GM19463 (cell line): Measurements from ENCODE around the gene RANBP9.

Experiments
- ATAC-seq: cut with Tn5 transposase; IDR thresholded peaks from one replicate; pipeline ENCODE4 v1.9.1; 2021; ENCODE audit warnings: mild to moderate bottlenecking, moderate library complexity; ENCODE audit not compliant: unreplicated experiment

RANBP9 gene

DNA sequence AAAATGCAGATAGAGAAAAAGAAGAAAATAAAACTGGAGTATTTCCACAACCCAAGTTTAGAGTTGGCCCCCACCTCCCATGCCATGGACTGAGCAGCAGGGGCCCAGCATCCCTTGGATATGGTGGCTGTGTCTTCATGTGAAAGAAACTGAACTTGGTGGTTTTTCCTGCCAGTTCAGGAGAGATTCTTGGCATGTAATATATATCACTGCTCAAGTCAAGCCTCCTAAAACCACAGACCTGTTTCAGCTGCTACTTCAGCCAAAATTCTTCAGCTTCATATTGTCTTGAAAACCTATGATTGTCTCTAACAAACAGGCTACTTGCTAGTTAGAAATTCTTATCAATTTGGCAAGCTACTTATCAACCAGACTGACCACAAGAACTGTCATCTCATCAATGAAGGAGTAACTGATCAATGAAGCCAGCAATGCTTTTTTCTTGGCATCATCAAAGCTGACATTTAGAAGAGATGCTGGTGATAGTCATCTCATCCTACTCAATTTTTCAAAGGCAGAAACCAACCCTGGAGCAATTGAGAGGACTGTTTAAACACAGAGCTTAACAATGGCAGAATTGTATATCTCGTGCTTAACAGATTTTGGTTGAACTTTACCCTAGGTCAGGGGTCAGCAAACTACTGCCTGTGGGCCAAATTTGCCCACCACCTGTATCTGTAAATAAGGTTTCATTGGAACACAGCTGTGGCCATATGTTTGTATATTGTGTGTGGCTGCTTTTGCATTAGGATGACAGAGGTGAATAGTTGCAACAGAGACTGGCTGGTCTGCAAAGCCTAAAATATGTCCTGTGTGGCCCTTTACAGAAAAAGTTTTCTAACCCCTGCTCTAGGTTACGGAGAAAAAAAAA lies 106.9 kb downstream of the RANBP9 start:
- no peak for ATAC-seq

DNA sequence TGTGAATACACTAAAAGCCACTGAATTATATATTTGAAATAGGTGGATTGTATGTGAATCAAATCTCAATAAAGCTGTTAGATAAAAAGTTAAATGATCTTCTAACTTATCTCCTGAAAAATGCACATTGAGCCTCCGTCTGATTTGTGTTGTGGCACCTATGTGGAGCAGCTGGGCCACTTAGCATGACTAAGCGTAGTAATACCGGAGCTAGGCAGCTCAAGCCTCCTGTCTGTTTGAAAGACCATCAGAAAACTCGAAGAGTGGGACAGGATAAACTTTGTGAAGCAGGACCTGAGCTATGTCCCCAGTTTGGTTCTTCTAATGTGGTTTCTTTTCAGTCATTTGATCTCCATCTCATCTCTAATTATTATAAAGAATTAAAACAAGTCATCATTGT lies 107.5 kb downstream of the RANBP9 start:
- no peak for ATAC-seq

DNA sequence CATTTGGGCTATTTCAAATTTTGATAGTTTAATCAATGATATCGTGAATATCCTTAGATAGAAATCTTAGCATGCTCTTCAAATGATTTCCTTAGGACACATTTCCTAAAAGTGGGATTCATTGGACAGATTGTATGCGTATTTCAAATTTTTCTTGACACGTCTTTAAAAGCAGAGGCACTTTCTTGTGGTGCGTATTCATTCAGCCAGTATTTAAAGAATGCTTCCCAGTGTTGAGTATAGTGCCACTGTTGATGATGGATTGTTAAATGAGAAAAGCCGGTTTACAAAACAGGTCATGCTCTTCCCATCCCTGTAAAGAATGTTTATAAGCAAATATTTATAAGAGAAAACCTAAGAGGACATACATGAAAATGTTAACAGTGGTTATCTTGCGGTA lies 111.6 kb downstream of the RANBP9 start:
- ATAC-seq = no peak

DNA sequence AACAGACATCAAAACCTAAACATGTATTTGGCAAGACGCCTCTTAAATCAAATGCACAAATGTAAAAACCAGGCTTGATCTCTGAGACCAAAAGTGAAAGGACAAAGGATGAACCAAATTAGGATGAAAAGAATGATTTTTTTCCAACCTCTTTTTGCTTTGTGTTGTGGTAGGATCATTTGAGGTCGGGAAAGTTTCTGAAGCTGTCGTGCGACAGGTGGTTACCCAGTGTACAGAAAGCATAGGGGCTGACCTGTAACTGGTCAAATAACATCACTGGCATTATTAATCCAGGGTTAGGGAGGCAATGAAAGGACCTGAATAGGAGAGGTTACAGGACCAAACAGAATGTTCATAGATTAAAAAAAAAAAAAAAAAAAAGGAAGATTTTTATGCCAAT lies 114.6 kb downstream of the RANBP9 start:
- ATAC-seq = no peak

DNA sequence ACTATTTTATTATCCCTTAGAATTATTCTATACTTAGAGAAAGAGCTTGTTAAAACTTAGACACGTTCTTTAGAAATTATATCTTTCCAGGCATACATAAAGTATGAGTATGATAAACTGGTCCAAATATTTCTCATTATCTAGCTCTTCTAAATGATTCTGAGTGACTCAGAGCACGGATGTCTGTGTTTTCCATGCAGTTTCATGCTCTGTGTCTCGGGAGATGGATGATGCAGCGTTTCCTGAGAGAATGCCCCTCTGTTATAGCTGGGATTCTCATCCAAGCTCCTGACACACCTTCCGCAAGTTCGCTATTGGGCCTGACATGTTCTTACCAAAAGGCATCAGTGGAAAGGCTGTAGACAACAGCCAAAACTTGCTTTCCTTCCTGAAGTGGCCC lies 117.9 kb downstream of the RANBP9 start:
- no peak for ATAC-seq

DNA sequence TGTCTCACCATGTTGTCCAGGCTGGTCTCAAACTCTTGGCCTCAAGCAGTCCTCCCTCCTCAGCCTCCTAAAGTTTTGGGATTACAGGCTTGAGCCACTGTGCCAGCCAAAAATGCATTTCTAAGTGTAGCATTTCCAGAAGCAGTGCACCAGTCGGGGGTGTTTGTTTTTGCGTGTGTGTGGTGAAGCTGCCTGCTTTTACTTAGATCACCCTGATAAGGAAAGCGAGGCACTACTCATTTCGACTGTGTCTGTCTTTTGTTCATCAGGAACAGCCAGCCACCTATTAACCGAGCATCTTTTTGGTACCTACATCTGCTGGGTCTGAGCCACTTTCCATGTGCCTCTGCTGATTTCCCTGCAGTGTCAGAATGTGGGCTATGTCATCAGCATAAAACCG lies 118.5 kb downstream of the RANBP9 start:
- no peak for ATAC-seq

DNA sequence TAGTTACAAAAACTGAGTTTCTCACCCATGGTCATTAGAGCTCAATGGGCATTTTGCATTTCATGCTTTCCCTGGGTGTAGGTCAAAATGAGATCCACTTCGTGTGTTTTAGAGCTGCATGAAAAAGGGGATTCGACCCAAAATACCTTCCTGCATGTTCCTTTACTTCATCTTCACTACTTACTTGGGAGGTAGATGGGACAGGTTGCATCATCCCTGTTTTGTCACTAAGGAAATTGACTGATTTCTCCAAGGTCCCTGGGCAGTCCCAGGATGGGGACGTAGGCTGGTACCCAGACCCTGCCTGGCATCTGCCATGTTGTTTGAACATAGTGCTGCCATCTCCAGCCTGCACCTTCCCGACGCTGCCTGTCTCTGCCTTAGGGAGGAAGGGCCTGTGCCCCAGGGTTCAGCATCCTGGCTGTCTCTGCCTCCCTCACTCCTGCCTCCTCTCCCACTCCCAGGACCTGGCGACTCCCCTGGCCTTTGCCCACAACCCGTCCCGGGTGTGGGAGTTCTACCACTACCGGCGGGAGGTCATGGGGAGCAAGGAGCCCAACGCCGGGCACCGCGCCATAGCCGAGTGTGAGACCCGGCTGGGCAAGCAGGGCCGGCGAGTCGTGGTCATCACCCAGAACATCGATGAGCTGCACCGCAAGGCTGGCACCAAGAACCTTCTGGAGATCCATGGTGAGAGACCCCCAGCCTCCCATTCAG lies 120.3 kb downstream of the RANBP9 start:
- ATAC-seq = no peak

DNA sequence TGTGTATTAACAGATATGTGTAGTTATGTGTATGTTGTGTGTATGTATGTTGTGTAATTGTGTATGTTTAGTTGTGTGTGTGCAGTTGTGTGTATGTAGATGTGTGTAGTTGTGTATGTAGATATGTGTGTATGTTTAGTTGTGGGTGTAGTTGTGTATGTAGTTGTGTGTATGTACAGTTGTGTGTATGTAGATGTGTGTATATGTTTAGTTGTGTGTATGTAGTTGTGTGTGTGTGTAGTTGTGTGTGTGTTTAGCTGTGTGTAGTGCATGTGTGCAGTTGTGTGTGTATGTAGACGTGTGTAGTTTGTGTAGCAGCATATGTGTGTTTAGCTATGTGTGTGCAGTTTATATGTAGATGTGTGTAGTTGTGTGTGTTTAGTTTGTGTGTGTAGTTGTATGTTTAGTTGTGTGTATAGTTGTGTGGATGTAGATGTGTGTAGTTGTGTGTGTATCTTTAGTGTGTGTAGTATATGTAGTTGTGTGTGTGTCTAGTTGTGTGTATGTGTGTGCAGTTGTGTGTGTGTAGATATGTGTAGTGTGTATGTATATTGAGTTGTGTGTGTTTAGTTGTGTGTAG lies 121.0 kb downstream of the RANBP9 start:
- ATAC-seq = no peak

DNA sequence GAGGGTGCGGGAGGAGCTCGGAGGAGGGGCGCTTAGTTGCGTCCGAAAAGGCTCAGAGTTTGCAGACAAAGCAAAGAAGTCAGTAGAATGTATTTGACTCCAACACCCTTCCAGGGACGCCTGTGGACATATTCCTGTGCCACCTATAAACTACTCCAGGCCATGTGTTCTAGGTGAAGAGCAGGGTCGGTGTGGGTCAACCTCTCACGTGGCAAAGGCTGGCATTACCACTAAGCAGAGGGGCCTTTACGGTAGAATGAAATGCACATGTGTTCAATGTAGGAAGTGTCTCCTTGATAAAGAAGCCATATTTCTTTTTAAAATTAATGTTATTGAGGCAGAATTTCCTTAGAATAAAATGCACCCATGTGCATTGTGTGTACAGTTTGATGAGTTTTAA lies 121.8 kb downstream of the RANBP9 start:
- ATAC-seq = no peak

DNA sequence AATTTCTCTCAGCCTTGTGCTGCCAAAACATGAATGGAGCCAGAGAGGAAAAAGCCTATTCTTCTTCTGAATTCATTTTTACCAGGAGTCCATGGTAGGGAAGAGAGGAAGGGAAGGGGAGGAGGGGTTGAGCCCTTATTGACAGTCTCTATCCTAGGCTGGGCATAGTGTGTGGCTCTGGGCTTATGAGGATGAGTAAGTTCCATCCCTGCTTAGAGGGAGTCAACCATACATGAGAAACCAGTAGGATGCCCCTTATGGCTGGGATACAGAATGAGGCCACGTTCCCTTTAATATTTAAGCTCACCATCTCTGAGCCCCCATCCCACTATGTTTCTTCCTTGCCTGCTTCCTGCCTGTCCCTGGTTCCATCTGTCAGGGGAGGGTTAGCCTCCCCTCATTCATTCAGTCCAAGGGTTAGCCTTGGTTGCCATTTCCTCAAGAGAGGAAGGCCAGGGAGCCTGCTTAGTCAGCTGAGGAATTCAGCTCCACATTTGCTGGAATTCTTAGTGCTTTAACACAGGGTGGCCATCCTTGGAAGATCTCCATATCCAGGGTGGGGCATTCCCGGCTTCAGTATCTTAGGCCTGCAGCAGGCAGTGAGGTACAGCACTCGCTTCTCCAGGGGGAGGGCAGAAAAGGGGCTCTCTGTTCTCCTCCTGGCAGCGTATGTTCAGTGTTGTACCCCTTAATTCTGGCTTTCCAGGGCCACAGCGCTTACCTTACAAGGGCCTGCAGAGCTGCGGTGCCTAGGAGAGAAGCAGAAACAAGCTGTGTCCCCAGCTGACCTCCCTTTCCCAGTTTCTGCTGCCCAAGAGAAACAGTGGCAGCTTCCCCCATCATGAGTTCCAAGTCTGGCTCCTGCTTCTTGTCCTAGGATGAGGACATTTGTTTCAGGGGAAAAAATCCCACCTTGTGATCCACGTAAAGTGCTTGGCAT lies 124.8 kb downstream of the RANBP9 start:
- no peak for ATAC-seq

DNA sequence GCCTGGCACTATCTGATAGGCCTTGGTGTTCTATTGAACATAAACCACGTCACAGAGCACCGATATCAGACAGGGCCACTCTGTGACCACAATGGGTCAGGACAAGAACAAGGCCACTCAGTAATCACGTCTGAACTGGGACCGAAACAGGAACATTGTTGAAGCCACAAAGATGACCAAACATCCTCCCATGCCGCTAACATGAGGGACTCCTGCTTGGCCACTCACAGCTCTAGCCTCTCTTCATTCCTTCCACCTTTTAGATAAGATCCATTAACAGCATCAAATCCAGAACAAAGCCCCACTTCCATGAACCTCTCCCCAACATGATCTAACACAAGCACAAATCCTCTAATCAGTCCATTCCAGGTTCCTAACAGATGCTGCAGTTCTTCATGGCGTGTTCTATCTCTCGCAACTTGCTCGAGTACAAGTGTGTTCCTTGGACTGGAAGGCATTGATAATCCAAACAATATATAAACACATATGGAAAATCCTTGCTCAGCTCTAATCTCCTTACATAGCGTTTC lies 129.9 kb downstream of the RANBP9 start:
- no peak for ATAC-seq

DNA sequence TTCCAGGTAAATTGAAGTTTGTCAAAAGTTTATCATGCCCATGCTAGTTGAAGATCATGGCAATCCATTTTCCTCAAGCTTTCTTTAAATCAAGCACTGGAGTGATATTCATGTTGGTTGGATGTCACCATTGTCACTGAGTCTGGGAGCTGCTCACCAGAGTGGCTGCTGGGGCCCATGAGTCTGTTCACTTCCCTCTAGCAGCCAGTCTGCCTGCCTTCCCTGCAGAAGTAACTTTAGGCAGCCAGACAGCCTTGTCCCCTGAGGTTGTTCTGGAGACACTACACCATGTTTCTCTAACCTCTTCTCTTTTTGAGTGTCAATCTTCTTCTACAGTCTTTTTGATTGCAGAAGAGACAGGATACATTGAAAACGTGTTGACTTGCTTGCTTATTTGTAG lies 131.7 kb downstream of the RANBP9 start:
- no peak for ATAC-seq

DNA sequence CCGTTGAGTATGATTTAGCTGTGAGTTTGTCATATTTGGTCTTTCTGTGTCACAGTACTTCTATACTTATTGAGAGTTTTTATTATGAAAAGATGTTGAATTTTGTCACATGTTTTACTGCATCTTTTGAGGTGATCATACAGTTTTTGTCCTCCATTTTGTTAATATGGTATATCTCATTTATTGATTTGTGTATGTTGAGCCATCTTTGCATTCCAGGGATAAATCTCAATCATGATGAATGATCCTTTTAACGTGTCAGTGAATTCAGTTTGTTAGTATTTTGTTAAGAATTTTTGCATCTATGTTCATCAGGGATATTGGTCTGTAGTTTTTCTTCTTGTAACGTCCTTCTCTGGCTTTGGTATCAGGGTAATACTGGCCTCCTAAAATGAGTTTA lies 133.7 kb downstream of the RANBP9 start:
- no peak for ATAC-seq

DNA sequence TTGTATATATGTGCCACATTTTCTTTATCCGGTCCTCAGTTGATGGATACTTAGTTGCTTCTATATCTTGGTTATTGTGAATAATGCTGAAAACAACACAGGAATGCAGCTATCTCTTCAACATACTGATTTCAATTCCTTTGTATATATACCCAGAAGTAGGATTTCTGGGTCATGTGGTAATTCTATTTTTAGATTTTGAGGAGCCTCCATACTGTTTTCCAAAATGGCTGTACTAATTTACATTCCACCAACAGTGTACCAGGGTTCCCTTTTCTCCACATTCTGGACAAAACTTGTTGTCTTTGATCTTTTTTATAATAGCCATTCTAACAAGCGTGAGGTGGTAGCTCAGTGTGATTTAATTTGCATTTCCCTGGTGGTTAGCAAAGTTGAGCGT lies 135.6 kb downstream of the RANBP9 start:
- no peak for ATAC-seq

DNA sequence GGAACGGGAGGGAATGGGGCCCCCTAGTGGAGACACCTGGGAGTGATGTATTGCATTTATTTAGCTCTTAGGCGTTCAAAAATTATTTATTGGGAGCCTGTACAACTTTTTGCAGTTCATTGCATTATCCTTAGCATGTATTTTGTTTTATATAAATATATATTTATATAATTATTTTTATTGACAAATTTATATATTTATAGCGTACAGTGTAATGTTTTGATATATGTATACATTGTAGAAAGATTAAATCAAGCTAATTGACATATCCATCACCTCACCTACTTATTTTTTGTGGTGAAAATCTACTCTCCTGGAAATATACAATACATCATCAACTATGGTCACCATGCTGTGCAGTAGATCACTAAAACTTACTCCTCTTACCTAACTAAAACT lies 136.3 kb downstream of the RANBP9 start:
- no peak for ATAC-seq

DNA sequence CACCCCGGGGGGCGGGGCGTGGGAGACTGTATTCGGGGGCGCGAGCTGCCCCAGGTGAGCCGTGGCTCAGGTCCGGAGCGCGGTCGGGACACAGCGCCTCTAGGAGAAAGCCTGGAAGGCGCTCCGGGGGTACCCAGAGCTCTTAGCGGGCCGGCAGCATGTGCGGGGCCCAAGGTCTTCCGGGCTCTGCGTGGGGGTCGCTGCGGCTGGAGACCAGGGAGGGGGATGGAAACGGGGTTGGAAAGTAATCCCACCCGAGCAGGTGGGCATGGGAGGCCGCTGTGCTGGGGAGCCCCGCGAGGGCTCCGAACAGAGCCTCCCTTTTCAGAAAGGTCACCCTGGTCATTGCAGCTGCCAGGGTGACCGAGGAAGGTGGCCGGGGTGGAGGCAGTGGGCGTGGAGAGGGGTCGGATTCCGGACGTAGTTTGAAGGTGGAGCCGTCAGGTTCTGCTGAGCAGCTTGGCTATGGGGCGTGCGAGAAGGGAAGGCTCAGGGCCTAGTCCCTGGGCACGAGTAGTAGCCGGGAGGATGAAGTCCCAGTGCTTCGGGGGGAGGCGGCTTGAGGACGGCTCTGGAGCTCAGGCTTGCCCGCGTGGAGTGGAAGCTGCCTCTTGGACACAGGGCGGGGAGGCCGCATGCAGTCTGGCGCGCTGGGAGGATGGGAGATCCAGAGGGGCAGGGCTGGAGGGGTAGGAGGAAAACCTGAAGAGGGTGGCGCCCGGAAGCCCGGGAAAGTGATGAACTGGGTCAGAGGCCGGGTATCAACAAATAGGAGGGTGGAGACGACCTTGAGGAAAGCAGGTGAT lies 136.9 kb downstream of the RANBP9 start, which contains the start of gene SIRT5:
Gene SIRT5 (plus strand): TSS at position 31 of the 806 bp plus-strand sequence. CDS start 9,510 bp downstream, outside the sequence.
- peak; percentile 64 for ATAC-seq

DNA sequence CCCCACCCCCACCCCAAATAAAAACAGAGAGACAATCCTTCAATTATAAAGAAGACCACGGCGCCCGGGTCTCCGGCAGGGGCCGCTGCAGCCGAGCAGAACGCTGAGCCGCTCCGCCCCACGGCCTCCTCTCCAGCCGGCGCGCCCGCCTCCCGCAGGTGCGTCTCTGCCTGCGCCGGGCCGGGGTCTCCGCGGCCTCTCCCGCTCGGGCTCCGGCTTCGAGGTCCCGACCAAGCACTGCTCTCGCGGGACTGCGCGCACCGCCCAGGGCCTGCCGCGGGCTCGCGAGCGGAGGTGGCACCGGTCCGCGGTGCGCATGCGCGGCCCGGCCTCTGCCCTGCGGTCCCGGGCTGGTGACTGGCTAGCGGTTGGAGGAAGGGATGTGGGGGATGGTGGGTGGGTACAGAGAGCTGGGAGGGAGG lies 137.5 kb downstream of the RANBP9 start:
- peak; percentile 78 for ATAC-seq

DNA sequence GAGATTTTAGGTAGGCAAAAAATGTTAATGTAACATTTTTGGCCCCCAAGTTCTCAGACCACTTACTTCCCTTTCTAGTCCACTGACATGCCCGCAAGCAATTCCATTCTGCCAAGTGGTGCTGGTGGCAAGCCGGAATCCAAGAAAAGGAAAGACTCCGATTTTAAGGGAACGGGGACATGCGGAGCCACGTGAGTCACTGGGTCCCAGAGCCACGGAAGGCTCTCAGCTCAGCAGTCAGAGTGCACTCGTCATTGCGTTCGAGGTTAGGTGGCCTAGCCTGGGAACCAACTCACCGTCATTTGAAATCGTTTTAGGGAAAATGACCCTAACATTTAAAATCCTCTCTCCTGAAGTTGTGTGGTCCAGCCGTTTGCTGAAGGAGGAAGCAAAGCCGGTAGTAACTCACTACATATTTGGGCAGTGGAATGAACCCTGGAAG lies 137.9 kb downstream of the RANBP9 start:
- ATAC-seq = no peak

DNA sequence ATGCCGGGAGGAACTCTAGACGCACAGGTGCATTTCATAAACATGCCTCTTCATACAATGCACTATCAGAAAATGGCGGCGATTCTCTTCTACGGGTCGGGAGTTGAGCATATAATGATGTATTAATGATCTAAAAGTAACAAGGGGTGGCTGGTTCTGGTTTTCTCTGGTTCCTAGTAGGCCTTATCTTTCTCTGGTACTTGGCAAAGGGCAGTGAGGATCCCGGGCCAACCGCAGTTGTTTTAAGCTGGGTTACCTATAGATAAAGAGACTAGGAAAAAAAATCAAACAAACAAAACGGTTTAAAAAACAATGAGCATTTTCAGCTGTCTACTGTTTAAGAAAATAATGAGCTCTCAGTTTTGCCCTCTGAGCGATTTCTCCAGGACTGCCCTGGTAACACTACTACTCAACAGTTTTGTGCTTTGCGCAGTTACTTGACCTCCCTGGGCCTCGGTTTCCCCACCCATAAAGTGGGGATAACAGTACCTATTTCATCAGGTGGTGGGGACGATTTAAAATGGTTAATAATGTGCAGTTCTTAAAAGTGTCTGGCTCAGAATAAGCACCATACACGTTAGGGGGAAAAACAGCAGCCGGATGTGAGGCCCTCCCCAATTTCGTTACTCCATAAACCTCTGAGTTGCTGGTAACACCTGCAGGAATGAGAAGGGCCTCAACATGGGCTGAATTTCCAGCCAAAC lies 138.5 kb downstream of the RANBP9 start:
- no peak for ATAC-seq
